ELF-1 (cell line): ENCODE data around the gene RNF213.

Experiments
- DNase-seq: peaks from one replicate; pipeline ENCODE4 v3.0.0-alpha.2; 2016; ENCODE audit warnings: low read depth, low spot score

The RNF213 gene

GRCh38 chr17:80429356-80430275, 169.0 kb downstream of the RNF213 start:
- no peak for DNase-seq

DNA sequence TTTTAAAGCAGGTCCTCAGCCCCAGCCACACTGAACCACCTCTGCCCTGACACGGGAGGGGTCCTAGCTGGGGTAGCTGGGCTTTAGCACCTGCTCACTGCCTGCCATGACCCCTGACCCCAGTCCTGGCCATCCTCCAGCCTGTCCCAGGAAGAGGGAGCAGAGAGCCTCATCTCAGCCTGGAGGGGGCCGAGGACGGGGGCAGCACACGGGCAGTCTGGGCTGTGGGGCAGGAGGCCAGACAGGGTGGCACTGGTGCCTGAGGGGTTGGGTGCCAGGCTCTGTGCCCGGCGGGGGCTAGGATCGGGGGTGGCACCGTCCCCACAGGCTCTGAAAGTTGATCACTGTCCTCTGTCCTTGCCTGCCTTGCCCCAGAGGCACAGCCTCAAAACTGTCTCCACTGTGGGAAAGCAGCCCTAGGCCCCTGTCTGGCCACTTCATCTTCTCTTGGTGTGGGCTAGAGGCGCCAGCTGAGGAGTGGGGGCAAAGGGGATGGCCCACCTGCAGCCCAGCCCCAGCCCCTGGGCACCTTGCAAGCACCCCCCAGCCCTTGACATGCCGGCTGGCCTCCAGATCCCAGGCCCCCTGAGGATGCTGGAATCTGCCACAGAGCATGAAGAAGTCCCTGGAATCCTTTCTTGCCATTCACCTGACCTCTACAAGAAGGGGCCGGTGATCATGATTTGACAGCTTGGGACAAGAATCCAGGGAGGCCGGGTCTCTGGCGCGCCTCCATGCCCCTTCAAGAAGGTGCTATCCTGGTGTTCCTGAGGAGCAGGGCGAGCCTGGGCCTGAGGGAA, 170.0 kb downstream of the RNF213 start:
- DNase-seq: no peak

- DNase-seq: no peak
These were observed 170.9 kb downstream of the RNF213 start for GRCh38 chr17:80431246-80432195.

DNA sequence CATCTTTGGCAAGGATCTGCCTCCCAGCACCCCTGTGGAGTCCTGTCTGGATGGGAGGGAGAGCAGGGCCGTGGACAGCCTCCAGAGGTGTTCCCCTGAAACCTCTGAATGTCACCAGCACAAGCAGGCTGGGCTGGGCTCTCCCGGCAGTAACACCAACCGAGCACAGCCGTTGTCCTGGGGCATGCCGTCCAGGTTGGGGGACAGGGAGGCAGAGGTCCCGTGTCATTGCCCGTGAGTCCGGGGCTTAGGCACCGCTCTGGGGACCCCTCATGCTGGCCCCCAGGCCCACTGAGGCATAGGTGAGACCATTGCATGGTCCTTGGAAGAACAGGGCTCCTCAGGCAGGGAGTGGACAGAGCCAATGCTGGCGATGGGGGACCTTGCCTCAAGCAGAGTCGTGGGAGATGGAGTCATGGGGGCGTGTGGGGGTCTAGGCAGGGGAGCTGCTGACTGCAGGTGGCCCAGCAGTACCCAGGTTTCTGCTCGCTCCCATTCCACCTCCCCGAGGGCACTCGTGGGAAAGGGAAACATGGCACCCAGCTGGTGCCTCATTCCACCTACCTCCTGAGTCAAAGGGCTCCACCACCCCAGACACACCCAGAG, 171.8 kb downstream of the RNF213 start:
- DNase-seq: no peak

DNA sequence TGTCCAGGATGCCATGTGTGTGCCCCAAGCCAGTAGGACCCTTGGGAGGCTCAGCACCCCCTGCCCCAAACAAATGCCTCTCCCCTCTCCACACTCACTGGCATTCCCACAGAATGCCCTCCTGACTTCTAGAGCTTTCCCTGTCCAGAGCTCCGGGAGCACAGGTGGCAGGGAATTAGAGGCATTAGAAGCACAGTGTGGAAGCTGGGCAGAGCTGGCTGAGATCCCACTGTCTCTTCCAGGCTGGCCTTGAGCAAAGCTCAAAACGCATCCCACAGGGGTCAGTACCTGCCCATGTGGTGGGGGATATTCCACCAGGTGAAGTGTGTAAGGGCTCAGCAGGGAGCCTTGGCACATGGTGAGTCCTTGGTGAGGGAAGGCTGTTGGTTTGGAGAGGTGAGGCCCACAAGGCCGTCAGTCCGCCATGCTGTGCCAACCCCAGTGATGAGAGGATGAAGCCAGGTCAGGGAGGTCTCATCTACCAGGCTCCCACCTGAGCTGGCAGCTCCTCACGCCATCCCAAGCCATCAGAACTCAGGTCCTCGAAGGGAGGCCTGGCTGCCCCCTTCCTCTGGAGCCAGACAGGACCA, 172.4 kb downstream of the RNF213 start:
- no peak for DNase-seq

DNA sequence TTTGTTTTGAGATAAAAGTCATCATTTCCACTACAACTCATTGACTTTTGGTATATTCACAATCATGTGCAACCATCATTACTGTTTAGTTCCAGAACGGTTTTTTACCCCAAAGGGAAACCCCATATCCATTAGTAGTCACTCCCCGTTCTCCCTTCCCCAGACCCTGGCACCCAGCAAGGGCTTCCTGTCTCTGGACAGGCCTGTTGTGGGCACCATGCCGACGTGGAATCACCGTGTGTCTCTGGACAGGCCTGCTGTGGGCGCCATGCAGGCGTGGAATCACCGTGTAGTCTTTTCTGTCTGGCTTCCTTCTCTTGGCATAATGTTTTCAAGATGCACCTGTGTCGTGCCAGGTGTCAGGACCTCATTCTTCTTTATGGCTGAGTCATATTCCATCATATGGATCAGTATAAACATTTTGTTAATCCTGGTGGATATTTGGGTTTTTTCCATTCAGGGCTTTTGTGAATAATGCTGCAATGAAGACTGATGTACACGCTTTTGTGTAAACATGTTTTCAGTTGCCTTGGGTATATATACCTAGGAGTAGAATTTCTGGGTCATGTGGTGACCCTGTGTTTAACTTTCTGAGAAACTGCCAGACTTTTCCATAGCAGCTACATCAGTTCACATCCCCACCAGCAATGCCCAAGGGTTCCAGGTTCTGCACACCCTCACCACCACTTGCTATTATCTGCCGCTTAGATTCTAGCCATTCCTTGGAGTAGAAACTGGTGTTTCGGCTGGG, 173.4 kb downstream of the RNF213 start:
- DNase-seq: no peak

DNA sequence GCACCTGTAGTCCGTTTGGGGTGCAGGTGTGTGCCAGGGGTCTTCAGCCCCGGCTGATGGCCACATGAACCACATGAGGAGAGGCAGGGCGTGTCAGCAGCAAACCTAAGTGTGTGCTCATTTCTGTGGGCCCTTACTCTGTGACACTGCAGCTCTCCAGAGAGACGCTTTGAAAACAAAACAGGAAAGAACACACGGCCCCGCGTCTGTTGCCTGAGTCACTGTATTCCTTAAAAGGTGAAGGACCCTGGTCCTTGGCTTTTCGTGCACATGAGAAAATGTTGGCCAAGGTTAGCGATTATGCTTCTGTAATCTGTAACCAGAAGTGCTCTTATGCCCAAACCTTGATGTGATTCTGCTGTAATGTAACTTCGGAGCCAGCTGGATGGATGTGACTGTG, 176.9 kb downstream of the RNF213 start:
- DNase-seq: no peak

DNA sequence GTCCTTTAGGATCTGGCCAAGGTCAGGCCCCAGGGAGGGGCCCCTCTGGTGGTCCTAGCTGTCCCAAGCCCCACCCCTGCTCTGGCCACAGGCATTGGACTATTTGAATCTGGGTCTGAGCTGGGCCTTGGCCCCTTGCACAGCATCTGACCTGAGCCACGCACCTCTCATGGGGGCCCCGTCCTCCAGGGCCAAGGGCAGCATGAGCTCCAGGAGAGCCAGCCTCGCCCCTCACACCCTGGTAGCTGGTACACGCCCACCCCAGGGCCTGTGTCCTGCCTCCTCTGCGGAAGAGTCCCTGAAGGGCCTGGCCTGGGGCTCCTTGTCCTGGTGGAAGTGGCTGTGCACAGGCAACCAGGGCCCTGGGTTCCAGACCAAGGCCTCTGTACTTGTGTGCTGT, 178.2 kb downstream of the RNF213 start:
- DNase-seq: no peak

DNA sequence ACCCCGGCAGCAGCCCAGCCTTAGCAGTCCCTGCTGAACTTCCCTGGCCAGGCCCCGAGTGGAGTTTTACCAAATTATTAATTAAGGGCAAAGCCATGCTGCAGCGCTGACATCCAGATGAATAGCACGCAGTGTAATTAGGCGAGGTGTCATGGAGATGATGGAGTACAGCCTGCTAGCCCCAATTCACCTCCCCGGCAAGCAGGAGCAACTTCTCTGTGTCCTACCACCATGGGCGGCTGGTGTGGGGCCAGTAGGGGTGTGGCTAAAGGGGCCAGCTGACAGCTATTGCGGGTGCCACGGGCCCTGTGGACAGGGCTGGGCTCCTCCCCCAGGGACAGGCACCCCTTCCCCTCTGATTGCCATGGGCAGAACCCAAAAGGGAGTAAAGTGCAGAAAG, 178.8 kb downstream of the RNF213 start:
- no peak for DNase-seq

DNA sequence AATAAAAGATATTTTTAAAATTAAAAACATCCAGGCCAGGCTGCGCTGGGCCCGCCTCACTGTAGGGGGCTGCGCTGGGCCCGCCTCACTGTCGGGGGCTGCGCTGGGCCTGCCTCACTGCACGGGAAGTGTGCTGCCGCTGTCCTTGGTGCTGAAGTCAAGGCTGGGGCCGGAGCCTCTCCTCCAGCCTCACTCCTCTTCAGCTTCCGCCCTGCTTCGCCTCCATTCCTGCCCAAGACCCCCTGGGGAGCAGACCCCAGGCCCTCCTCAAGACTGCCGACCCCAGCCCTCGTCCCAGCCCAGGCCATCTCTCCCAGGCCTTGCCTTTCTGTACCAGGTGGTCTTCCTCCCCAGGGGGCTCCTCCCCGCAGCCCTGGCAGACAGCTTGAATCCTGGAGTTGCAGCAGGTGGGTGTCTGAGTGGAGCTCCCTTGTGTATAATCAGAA, 180.5 kb downstream of the RNF213 start:
- peak; percentile 84 for DNase-seq

DNA sequence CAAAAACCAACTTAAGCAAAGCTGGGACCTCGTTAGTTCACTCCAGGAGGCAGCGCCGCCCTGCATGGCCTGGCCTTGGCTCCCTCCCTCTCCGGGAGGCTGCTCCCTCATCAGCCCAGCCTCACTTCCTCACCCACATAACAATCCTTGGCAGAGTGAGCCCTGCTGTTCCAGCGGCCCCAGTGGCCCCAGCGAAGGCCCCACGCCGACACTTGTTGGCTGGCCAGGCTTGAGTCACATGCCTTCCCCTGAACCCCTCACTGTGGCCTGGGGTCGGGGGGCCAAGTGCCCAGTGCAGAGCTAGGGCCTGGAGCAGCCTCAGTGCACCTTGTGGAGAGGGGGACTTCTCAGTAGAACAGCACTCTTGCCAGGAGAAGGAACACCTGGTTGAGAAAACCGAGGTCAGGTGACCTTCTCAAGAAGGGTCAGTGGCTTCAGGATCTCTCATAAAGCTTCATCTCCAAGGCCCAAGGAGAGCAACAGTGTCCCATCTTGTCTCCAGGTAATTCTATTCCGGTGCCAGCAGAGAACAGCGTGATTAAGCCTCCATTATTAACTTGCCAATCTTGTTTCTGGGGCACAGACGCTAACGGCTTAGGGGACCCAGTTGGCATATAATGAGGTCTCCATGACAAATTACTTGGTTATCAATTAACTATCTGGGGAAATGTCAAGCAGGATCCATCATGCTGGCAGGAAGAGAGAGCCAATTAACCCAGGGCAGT, 181.1 kb downstream of the RNF213 start:
- no peak for DNase-seq

GRCh38 chr17:80442323-80442659, 181.6 kb downstream of the RNF213 start:
- DNase-seq: no peak

DNA sequence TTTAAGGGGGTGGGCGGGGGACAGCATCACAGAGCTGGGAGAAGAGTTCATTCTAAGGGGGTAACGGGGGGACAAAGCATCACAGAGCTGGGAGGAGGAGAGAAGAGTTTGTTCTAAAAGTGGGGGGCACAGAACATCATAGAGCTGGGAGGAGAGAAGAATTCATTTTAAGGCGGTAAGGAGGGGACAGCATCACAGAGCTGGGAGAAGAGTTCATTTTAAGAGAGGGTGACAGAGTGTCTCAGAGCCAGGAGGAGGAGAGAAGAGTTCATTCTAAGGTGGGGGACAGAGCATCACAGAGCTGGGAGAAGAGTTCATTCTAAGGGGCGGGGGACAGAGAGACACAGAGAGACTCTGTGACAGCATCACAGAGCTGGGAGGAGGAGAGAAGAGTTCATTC, 182.1 kb downstream of the RNF213 start:
- no peak for DNase-seq

DNA sequence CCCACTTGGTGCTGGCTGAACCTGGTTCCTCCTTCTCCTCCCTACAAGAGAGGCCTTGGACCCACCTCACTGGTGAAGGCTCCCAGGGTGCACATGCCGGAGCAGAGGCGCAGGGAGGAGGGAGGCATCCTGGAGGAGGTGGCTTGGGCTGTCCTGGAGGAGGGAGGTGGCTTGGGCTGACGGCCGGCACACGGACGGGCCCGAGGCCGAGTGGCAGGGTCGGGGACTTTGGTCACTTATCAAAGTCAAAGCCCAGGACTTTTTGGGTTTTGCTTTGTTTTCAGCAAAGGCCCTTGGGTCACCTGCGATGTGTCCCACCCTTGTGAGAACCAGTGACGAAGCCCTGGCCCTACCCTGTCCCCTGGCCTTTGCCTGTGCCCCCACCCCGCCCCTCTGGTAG, 182.8 kb downstream of the RNF213 start:
- no peak for DNase-seq

DNA sequence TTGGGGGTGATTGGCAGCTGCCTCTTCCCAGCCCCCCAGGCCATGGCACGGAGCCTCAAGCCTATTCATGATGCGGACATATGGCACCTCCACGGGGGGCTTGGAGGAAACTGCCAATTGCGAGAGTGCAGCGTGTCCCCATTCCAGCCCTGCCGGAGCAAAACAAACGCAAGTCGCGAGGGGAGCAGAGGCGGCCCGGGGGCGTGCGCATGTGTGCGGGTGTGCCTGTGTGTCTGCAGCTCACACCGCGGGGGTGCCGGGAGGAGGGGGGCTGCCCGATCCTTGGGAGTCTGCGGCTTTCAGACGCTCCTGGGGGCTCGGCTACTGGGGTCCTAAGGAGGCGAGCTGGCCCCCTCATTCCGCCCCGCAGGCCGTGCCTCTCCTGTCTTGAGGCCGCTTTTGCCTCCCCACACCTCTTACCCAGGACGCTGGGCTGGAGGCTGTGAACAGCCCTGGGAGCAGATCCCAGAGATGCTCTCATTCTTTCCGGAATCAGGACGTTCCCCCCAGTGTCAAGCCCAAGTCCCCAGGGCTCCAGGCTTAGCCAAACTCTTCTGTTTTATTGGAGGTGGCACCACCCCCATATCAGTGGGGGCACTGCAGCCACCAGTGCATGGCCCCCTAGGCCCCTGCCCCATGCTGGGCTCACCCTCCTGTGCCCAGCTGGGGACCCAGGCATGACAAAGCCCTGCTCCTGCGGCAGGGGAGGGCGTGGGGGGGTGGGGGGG, 183.4 kb downstream of the RNF213 start:
- no peak for DNase-seq

GRCh38 chr17:80444644-80444979, 184.0 kb downstream of the RNF213 start:
- no peak for DNase-seq

DNA sequence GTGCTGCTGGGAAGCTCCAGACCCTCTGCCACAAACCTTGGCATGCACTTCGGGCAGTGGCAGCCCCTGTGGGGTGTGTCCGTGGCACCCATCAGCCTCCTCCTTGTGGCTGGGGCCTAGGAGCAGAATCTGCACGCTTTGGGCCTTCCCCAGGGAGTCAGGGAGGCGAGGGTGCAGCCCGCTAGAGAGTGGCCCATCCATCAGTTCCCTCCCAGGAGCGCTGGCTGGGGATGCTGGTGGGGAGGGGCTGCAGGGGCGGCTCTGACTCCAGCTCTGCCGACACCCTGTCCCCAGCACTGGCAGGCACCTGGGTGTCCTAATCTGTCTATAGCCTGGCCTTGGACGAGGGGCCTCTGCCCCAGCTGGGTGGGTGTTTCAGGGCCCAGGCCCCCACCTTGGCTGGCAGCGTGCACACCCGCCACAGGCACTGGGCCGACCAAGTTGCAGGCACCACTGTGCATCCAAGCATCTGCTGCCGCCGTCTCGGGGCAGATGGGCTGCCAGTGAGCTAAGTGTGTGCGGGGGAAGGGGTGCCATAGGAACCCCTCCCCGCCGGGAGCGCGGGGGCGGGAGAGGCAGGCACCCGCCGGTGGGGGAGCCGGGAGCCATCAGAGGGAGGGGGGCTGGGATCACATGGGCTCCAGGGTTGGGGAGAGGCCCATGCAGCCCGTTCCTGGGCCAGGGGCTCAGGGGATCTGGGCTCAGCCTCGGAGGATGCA, 184.5 kb downstream of the RNF213 start:
- DNase-seq: no peak

DNA sequence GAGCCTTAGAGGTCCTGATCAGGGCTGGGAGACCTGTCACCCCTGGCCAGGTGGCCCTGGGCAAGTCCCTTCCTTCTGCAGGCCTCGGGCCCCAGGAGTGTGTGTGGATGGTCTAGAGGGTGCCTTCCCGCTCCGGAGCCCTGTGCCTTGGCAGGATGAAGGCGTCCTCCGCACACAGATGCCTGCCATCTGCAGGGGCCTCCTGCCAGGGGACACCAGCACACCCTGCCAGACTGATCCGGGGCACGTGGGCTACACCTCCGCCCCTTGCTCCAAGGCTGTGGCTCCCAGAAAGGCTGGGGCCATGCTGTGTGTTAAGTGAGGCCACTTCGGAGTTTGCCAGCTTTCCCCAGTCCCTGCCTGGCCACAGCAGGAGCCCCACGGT, 185.1 kb downstream of the RNF213 start:
- no peak for DNase-seq
